Measurements from ENCODE around the gene ZNF764.
"Not testable (repeated sequence)": the region's sequence is repeated elsewhere in the genome, so short reads cannot be mapped to it uniquely, and the experiment has no call there.

DNA sequence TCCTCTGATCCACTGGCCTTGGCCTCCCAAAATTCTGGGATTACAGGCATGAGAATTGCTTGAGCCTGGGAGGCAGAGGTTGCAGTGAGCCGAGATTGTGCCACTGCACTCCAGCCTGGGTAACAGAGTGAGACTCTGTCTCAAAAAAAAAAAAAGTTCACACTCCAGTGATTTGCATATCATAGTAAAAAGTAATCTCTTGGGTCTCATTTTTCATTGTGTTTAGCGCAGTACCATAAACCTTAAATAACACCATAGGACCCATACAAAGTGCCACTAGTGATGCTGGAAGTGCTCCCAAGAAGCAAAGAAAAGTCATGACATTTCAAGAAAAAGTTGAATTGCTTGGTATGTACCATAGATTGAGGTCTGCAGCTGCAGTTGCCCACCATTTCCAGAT is 31.4 kb upstream of the ZNF764 start:
- TF ChIP-seq, protein P1, sequence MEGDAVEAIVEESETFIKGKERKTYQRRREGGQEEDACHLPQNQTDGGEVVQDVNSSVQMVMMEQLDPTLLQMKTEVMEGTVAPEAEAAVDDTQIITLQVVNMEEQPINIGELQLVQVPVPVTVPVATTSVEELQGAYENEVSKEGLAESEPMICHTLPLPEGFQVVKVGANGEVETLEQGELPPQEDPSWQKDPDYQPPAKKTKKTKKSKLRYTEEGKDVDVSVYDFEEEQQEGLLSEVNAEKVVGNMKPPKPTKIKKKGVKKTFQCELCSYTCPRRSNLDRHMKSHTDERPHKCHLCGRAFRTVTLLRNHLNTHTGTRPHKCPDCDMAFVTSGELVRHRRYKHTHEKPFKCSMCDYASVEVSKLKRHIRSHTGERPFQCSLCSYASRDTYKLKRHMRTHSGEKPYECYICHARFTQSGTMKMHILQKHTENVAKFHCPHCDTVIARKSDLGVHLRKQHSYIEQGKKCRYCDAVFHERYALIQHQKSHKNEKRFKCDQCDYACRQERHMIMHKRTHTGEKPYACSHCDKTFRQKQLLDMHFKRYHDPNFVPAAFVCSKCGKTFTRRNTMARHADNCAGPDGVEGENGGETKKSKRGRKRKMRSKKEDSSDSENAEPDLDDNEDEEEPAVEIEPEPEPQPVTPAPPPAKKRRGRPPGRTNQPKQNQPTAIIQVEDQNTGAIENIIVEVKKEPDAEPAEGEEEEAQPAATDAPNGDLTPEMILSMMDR (IDR thresholded peaks at IDR 0.05) = not testable (repeated sequence)
- not testable (repeated sequence) for TF ChIP-seq POLR2A (IDR thresholded peaks at IDR 0.05)

All from esophagus squamous epithelium (tissue), 4 donors.